WTC11 (cell line): Measurements from ENCODE around the gene CUL9. TPM values are rescaled to one million over a fixed set of nuclear protein-coding genes. Genes with fewer than 3 reads are reported as not detected.

Experiments used
- ATAC-seq: fragments of 200-7000 bp; cut with Tn5 transposase; 2 replicates; pipeline ENCODE4 v1.10.0; 2021; ENCODE audit warnings: mild to moderate bottlenecking, moderate library complexity
- CTCF ChIA-PET: fragments of 300-600 bp; sonication (Branson Sonifier 250); formaldehyde crosslinking; loops from one replicate; lab custom pipeline; 2021; ENCODE audit warnings: antibody characterized with exemption; lab: Charles Lee
- POLR2A ChIA-PET: fragments of 350-600 bp; sonication (Branson Sonifier 250); formaldehyde crosslinking; loops from one replicate; lab custom pipeline; 2021; ENCODE audit warnings: antibody characterized with exemption; lab: Charles Lee
- DNase-seq: peaks from one replicate; pipeline ENCODE4 v3.0.0; 2021; ENCODE audit warnings: low spot score
- H3K27ac Mint-ChIP-seq: 2 replicates; pipeline ENCODE4 v1.8.0; 2021; ENCODE audit warnings: mixed read lengths
- H3K27me3 Mint-ChIP-seq: 2 replicates; pipeline ENCODE4 v1.8.0; 2021; ENCODE audit warnings: low read depth, mild to moderate bottlenecking, moderate library complexity, mixed read lengths
- H3K36me3 Mint-ChIP-seq: 2 replicates; pipeline ENCODE4 v1.8.0; 2021; ENCODE audit warnings: mixed read lengths
- H3K4me1 Mint-ChIP-seq: 2 replicates; pipeline ENCODE4 v1.8.0; 2022; ENCODE audit warnings: mixed read lengths
- H3K4me3 Mint-ChIP-seq: 2 replicates; pipeline ENCODE4 v1.8.0; 2021; ENCODE audit warnings: mild to moderate bottlenecking, moderate library complexity, mixed read lengths
- H3K9me3 Mint-ChIP-seq: 2 replicates; pipeline ENCODE4 v1.8.0; 2021; ENCODE audit warnings: mixed read lengths
- AFF4 ChIP-seq: sonication (generic); formaldehyde crosslinking; IDR thresholded peaks from 2 replicates; pipeline ENCODE4 v1.8.1; 2023; ENCODE audit warnings: mild to moderate bottlenecking, missing genetic modification reagents, borderline replicate concordance
- ATF2 ChIP-seq: sonication (generic); formaldehyde crosslinking; IDR thresholded peaks from 2 replicates; pipeline ENCODE4 v1.8.1; 2022; ENCODE audit warnings: low read depth, missing genetic modification reagents, borderline replicate concordance
- ELF4 ChIP-seq: sonication (generic); formaldehyde crosslinking; IDR thresholded peaks from 2 replicates; pipeline ENCODE4 v1.8.1; 2022; ENCODE audit warnings: low read depth, mild to moderate bottlenecking, moderate library complexity, missing genetic modification reagents
- GTF2I ChIP-seq: fragments of 250-450 bp; sonication (Bioruptor Pico); conservative IDR thresholded peaks from 2 replicates; pipeline ENCODE4 v1.4.0; 2021; ENCODE audit warnings: mild to moderate bottlenecking
- HMGA2 ChIP-seq: fragments of 250-450 bp; sonication (Bioruptor Pico); IDR thresholded peaks from 2 replicates; pipeline ENCODE4 v1.4.0; 2021; ENCODE audit warnings: mild to moderate bottlenecking, moderate library complexity
- NFYB ChIP-seq: sonication (generic); formaldehyde crosslinking; conservative IDR thresholded peaks from 2 replicates; pipeline ENCODE4 v1.8.0; 2022; ENCODE audit warnings: low read depth, missing genetic modification reagents
- PRDM15 ChIP-seq: sonication (generic); formaldehyde crosslinking; IDR thresholded peaks from 2 replicates; pipeline ENCODE4 v1.8.0; 2022; ENCODE audit warnings: missing genetic modification reagents
- PREB ChIP-seq: sonication (generic); formaldehyde crosslinking; IDR thresholded peaks from 2 replicates; pipeline ENCODE4 v1.8.1; 2022; ENCODE audit warnings: mild to moderate bottlenecking, missing genetic modification reagents, moderate library complexity, borderline replicate concordance
- PRRX2 ChIP-seq: fragments of 250-450 bp; sonication (Bioruptor Pico); IDR thresholded peaks from 2 replicates; pipeline ENCODE4 v1.8.0; 2021; ENCODE audit warnings: mild to moderate bottlenecking
- RELA ChIP-seq: sonication (generic); formaldehyde crosslinking; IDR thresholded peaks from 2 replicates; pipeline ENCODE4 v1.8.1; 2022; ENCODE audit warnings: missing genetic modification reagents, mild to moderate bottlenecking, borderline replicate concordance
- SP1 ChIP-seq: sonication (generic); formaldehyde crosslinking; conservative IDR thresholded peaks from 2 replicates; pipeline ENCODE4 v1.8.1; 2022; ENCODE audit warnings: missing genetic modification reagents
- ZNF121 ChIP-seq: sonication (generic); formaldehyde crosslinking; IDR thresholded peaks from 2 replicates; pipeline ENCODE4 v1.8.0; 2023; ENCODE audit warnings: missing genetic modification reagents
- total RNA-seq: library from RNA; stranded (reverse); gene quantifications from 3 replicates; pipeline ENCODE4 v1.2.3, GENCODE V29; 2021

The CUL9 gene
- total RNA-seq, 1 experiment from 2014 or later = 15.2 TPM

- TF ChIP-seq PRDM15 (CRISPR knock-in tag) (no peak), AFF4 (CRISPR knock-in tag) (no peak), ZNF121 (CRISPR knock-in tag) (no peak), ELF4 (CRISPR knock-in tag) (no peak), PREB (CRISPR knock-in tag) (no peak), RELA (CRISPR knock-in tag) (no peak), NFYB (CRISPR knock-in tag) (no peak), GTF2I (no peak), HMGA2 (CRISPR knock-in tag) (no peak), ATF2 (CRISPR knock-in tag) (no peak)
- TF ChIP-seq, all 79 proteins: peak for 2
Observed at GRCh38 chr6:43269273-43270007, 87.4 kb downstream of the CUL9 start (continued).

GRCh38 chr6:43271103-43271815, 89.3 kb downstream of the CUL9 start:
- DNase-seq (no peak), ATAC-seq (no peak)
- Mint-ChIP-seq H3K36me3 (no peaks in the 10 kb centered on the region), H3K27me3 (peaks cover 84% of the 10 kb centered on the region), H3K4me3 (no peak overlapping the region), H3K9me3 (no peaks in the 10 kb centered on the region), H3K27ac (no peak overlapping the region), H3K4me1 (peaks cover 44% of the 10 kb centered on the region)
- ChIA-PET CTCF (no interaction called here), POLR2A (no interaction called here)
- TF ChIP-seq PRRX2 (CRISPR knock-in tag) = no peak
- no peak for TF ChIP-seq SP1 (CRISPR knock-in tag)
